H7 (cell line): ENCODE data around the gene TJP1. TPM values are rescaled to one million over a fixed set of nuclear protein-coding genes. Genes with fewer than 3 reads are reported as not detected.
"Not testable (repeated sequence)": the region's sequence is repeated elsewhere in the genome, so short reads cannot be mapped to it uniquely, and the experiment has no call there.

Experiments used
- DNase-seq: peaks from one replicate; pipeline ENCODE4 v3.0.0; 2012
- H3K27me3 ChIP-seq: 2 replicates; pipeline ENCODE4 v1.6.0; 2011; ENCODE audit warnings: mild to moderate bottlenecking, low read length; ENCODE audit not compliant: control insufficient read depth, insufficient read depth
- H3K36me3 ChIP-seq: replicated peaks from 2 replicates; pipeline ENCODE4 v1.5.1; 2011; ENCODE audit warnings: low read length; ENCODE audit not compliant: control insufficient read depth, insufficient read depth
- H3K4me3 ChIP-seq: 2 replicates; pipeline ENCODE4 v1.5.1; 2011; ENCODE audit warnings: low read depth, mild to moderate bottlenecking, control low read depth, low read length, moderate library complexity; ENCODE audit not compliant: insufficient read depth
- total RNA-seq: library from RNA; depleted of rRNA; stranded (reverse); fragments of >200 nt; shearing (Covaris generic); gene quantifications from 2 replicates; pipeline ENCODE4 v1.2.3, GENCODE V29; 2014

TJP1 gene
- total RNA-seq, 1 experiment from 2014 or later = 43.5 TPM

DNA sequence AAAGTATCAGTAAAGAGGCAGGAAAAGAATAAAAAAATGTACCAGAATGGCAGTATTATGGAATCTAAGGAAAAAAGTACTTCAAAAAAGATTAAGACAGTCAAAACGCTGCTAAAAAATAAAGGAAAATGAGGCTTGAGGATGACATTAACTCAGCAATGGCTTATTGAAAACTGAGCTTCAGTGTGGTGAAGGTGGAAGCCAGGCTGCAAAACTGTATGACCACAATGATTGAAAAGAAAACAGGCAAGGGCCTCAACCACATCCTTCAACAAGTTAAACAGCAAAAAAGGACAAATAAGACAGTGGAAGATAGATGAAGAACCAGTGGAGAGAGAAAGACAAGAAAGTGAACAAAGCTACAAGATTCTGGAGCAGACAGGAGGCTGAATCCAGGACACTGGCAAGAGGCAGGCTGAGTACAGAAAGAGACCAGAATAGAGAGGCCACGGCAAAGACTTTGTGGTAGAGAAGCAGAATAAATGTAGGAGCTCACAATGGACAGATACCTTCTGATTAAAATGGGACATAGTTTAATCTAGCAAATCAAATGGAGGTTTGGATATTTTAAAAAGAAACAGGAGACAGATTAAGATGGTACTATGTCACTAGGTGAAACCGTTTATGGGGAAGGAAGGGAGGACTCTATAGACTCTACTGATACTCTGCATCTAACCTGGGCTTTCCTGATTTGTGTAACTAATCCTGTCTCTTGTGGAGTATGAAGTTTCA, 86.1 kb downstream of the TJP1 start:
- H3K4me3 ChIP-seq = no peak overlapping the region
- no peak for DNase-seq
- no peaks in the 10 kb centered on the region for H3K27me3 ChIP-seq
- peaks cover 26% of the 10 kb centered on the region for H3K36me3 ChIP-seq

DNA sequence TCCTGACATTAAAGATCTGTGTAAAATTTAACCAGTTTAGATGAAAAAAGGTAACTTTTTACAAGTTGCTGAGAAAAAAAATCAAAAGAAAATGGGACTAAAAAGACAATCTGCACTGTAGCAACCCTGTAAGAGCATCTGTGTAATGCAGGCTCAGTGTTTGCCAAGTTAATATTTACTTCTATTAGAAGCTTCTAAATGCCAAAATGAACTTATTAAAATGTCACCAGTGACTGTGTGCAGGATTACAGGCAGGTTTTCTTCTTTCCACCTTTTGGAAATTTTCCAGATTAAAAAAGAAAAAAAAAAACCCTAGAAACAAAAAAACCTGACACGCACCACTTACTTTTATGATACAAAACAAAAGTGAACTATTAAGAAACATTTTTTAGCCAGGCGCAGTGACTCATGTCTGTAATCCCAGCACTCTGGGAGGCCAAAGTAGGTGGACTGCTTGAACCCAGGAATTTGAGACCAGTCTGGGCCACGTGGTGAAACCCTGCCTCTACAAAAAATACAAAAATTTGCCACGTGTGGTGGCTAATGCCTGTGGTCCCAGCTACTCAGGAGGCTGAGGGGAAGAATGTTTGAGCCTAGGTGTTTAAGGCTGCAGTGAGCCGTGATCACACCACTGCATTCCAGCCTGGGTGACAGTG, 87.2 kb downstream of the TJP1 start:
- H3K36me3 ChIP-seq = peaks cover 24% of the 10 kb centered on the region
- no peak for DNase-seq
- H3K4me3 ChIP-seq = no peak overlapping the region
- H3K27me3 ChIP-seq = no peaks in the 10 kb centered on the region

DNA sequence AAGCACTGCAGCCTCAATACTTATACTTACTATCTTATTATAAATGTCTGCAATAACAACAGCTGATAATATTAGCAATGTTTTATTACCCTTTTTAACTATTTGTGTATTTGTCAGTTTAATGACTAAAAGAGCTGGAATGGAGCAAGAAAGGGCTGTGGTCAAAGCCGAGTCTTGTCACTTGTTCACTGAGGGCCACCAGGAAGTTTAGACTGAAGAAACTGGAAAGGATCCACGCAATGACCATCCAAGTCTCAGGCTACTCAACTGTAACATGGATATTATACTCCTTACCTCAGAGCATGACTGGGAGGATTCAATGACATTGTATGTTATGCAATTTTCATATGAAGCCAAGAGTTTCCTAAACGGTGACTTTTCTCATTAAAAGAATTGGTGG, 90.4 kb downstream of the TJP1 start:
- Histone ChIP-seq H3K36me3 (peaks cover 29% of the 10 kb centered on the region), H3K27me3 (no peaks in the 10 kb centered on the region), H3K4me3 (no peak overlapping the region)
- no peak for DNase-seq

DNA sequence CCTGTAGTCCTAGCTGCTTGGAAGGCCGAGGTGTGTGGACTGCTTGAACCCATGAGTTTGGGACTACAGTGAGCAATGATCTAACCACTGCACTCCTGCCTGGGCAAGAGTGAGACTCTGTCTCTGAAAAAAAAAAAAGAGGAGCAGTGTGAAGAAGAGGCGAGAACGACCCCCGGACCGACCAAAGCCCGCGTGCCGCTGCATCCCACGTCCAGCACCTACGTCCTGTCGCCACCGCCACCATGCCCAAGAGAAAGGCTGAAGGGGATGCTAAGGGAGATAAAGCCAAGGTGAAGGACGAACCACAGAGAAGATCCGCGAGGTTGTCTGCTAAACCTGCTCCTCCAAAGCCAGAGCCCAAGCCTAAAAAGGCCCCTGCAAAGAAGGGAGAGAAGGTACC, 91.8 kb downstream of the TJP1 start:
- H3K36me3 ChIP-seq = peaks cover 26% of the 10 kb centered on the region
- H3K4me3 ChIP-seq, DNase-seq, H3K27me3 ChIP-seq: not testable (repeated sequence)

- Histone ChIP-seq H3K36me3 (peaks cover 33% of the 10 kb centered on the region), H3K27me3 (no peaks in the 10 kb centered on the region), H3K4me3 (no peak overlapping the region)
- DNase-seq = no peak
Observed at GRCh38 chr15:29728418-29728817, 93.8 kb downstream of the TJP1 start.

GRCh38 chr15:29727871-29728270, 94.4 kb downstream of the TJP1 start:
- no peak for DNase-seq
- Histone ChIP-seq H3K36me3 (peaks cover 37% of the 10 kb centered on the region), H3K4me3 (no peak overlapping the region), H3K27me3 (no peaks in the 10 kb centered on the region)

- H3K27me3 ChIP-seq = no peaks in the 10 kb centered on the region
- H3K4me3 ChIP-seq = no peak overlapping the region
- DNase-seq = no peak
- peaks cover 34% of the 10 kb centered on the region for H3K36me3 ChIP-seq
Observed at GRCh38 chr15:29726553-29726952, 95.7 kb downstream of the TJP1 start.

GRCh38 chr15:29724026-29724425, 98.2 kb downstream of the TJP1 start:
- no peaks in the 10 kb centered on the region for H3K27me3 ChIP-seq
- H3K4me3 ChIP-seq = no peak overlapping the region
- H3K36me3 ChIP-seq = peaks cover 39% of the 10 kb centered on the region
- no peak for DNase-seq

GRCh38 chr15:29713784-29714183, 108.5 kb downstream of the TJP1 start:
- H3K4me3 ChIP-seq = no peak overlapping the region
- no peaks in the 10 kb centered on the region for H3K27me3 ChIP-seq
- H3K36me3 ChIP-seq = peaks cover 36% of the 10 kb centered on the region
- DNase-seq = no peak

DNA sequence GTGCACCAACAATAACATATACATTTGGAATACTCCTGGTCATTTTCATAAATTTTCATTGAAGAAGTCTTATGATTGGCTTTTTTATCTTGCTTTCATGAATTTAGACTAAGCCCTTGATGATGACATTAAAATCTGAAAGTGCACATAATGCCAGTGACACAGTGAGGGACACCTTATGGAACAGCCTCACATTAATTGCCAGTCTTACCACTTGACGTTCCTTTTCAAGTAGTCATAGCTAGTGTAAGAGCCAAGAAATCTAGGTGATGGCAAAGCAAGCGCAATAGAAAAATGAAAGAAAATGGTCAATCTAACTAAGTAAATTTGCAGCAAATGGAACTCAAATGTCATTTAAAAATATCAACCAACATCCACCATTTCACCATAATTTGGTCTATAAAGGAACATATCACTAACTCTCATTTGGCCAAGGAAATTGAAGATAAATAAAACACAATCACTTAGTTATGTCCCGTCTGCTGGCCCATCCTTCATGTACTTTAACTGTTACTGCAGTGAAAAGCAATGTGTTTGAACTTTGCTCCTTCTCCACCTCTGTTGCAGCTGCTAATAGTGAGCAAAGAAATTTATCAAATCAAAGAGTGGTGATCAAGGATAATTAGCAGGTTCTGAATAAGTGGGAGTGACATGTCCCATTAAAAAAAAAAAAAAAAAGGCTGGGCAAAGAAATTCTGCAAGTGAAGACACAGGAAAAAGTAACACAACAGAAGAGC, 110.0 kb downstream of the TJP1 start:
- DNase-seq = no peak
- Histone ChIP-seq H3K4me3 (no peak overlapping the region), H3K27me3 (no peaks in the 10 kb centered on the region), H3K36me3 (peaks cover 38% of the 10 kb centered on the region)

GRCh38 chr15:29711531-29711930, 110.7 kb downstream of the TJP1 start:
- Histone ChIP-seq H3K36me3 (peaks cover 41% of the 10 kb centered on the region), H3K4me3 (no peak overlapping the region), H3K27me3 (no peaks in the 10 kb centered on the region)
- no peak for DNase-seq

GRCh38 chr15:29708519-29708918, 113.7 kb downstream of the TJP1 start:
- Histone ChIP-seq H3K36me3 (peaks cover 38% of the 10 kb centered on the region), H3K4me3 (no peak overlapping the region), H3K27me3 (no peaks in the 10 kb centered on the region)
- no peak for DNase-seq

GRCh38 chr15:29704950-29705597, 117.2 kb downstream of the TJP1 start:
- DNase-seq = no peak
- H3K27me3 ChIP-seq = no peaks in the 10 kb centered on the region
- no peak overlapping the region for H3K4me3 ChIP-seq
- H3K36me3 ChIP-seq = peaks cover 34% of the 10 kb centered on the region

- Histone ChIP-seq H3K36me3 (peaks cover 17% of the 10 kb centered on the region), H3K4me3 (no peak overlapping the region), H3K27me3 (no peaks in the 10 kb centered on the region)
- DNase-seq = no peak
Observed at GRCh38 chr15:29701151-29701550, 121.1 kb downstream of the TJP1 start.
